ENCODE data around the gene BAX. TPM values are rescaled to one million over a fixed set of nuclear protein-coding genes. Genes with fewer than 3 reads are reported as not detected.
A peak's percentile ranks its signal among the peaks of the same experiment; 100 is the strongest.

The BAX gene
- total RNA-seq, 4 donors from 2014 or later = 71.0 to 138 (median 104) TPM

DNA sequence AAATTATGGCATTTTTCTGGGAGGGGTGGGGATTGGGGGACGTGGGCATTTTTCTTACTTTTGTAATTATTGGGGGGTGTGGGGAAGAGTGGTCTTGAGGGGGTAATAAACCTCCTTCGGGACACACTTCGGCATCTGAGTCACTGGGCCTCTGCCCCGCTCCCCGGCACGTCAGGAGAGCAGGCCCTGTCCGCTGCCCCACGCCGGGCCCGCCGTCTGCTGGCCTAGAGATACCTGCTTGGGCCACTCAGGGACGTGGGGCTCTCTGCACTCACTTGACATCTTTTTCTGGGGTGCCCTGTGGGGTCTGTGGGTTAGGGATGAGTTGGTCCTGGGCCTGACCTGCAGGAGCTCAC is 7.0 kb downstream of the BAX start:
- TF ChIP-seq POLR2A (IDR thresholded peaks at IDR 0.05) = no peak
- H3K9me3 ChIP-seq = no peaks in the 10 kb centered on the region
- DNase-seq = peak in 1 of 3 donors; percentile 54
- H3K4me3 ChIP-seq = peak overlapping the region in 1 of 4 donors; percentile 91
- H3K27ac ChIP-seq = peak overlapping the region; percentile 80 to 96 (median 96)
- no peaks in the 10 kb centered on the region for H3K27me3 ChIP-seq
- peaks cover 0 to 9% (median 0%) of the 10 kb centered on the region in 3 donors for H3K36me3 ChIP-seq
- peaks cover 0 to 47% (median 24%) of the 10 kb centered on the region in 4 donors for H3K4me1 ChIP-seq

DNA sequence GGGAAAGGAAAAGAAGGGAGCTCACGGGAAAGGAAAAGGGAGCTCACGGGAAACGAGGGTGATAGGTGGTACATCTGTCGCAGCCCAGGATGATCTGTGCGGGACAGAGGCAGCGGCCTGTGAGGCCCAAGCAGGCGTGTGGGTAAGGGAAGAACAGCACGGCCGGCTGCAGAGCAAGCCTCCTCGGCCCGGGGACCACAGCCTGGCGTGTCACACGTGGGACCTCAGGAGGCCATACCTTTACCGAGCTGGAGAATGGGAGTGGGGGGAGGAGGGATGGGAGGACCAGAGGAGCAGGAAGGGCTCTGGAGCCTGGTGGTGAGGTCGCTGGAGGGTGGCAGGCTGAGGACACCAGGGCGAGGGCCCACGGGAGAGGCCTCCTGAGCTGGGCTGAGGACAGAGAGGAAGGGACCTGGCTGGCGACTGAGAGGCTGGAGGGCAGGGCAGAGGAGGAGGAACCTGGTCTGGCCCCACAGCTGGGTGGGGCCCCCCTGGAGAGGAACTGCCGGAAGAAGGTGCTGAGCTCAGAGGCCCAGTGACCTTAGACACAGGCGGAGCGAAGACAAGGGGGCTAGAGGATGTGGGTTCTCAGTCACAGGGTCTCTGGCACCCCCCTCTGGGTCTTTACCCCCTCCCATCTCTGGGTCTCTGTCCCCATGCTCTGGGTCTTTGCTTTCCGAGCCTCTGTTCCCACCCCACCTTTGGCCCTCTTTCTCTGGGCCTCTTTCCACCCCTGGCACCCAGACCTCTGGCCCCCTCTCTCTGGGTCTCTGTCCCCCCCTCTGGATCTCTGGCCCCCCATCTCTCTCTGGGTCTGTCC is 7.6 kb downstream of the BAX start:
- H3K27ac ChIP-seq = peak overlapping the region; percentile 80 to 96 (median 96)
- peak overlapping the region in 3 of 4 donors; percentile 6 to 91 (median 72) for H3K4me3 ChIP-seq
- peaks cover 0 to 14% (median 0%) of the 10 kb centered on the region in 3 donors for H3K36me3 ChIP-seq
- peaks cover 0 to 52% (median 29%) of the 10 kb centered on the region in 4 donors for H3K4me1 ChIP-seq
- peak; percentile 81 to 93 (median 92) for DNase-seq
- no peaks in the 10 kb centered on the region for H3K9me3 ChIP-seq
- H3K27me3 ChIP-seq = no peaks in the 10 kb centered on the region
- TF ChIP-seq, protein P1, sequence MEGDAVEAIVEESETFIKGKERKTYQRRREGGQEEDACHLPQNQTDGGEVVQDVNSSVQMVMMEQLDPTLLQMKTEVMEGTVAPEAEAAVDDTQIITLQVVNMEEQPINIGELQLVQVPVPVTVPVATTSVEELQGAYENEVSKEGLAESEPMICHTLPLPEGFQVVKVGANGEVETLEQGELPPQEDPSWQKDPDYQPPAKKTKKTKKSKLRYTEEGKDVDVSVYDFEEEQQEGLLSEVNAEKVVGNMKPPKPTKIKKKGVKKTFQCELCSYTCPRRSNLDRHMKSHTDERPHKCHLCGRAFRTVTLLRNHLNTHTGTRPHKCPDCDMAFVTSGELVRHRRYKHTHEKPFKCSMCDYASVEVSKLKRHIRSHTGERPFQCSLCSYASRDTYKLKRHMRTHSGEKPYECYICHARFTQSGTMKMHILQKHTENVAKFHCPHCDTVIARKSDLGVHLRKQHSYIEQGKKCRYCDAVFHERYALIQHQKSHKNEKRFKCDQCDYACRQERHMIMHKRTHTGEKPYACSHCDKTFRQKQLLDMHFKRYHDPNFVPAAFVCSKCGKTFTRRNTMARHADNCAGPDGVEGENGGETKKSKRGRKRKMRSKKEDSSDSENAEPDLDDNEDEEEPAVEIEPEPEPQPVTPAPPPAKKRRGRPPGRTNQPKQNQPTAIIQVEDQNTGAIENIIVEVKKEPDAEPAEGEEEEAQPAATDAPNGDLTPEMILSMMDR (IDR thresholded peaks at IDR 0.05) = no peak
- TF ChIP-seq POLR2A (IDR thresholded peaks at IDR 0.05) = peak; percentile 90 to 98

DNA sequence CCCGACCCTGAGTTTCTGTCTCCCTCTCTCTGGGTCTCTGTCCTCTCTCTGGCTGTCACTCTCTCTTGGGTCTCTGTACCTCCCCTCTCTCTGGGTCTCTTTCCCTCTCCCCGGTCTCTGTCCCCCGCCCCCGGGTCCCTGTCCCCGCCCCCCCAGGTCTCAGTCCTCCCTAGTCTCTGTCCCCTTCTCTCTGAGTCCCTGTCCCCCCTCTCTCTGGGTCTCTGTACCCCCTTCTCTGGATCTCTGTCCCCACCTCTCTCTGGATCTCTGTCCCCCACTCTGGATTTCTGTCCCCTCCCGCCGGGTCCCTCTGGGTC is 8.1 kb downstream of the BAX start:
- Histone ChIP-seq H3K27ac (peak overlapping the region; percentile 80 to 96 (median 96)), H3K27me3 (no peaks in the 10 kb centered on the region), H3K36me3 (peaks cover 0 to 14% (median 0%) of the 10 kb centered on the region in 3 donors), H3K4me1 (peaks cover 0 to 52% (median 31%) of the 10 kb centered on the region in 4 donors), H3K9me3 (no peaks in the 10 kb centered on the region), H3K4me3 (peak overlapping the region in 2 of 4 donors; percentile 72 to 91)
- TF ChIP-seq, protein P1 (IDR thresholded peaks at IDR 0.05) = no peak
- TF ChIP-seq POLR2A (IDR thresholded peaks at IDR 0.05) = no peak
- DNase-seq = no peak

DNA sequence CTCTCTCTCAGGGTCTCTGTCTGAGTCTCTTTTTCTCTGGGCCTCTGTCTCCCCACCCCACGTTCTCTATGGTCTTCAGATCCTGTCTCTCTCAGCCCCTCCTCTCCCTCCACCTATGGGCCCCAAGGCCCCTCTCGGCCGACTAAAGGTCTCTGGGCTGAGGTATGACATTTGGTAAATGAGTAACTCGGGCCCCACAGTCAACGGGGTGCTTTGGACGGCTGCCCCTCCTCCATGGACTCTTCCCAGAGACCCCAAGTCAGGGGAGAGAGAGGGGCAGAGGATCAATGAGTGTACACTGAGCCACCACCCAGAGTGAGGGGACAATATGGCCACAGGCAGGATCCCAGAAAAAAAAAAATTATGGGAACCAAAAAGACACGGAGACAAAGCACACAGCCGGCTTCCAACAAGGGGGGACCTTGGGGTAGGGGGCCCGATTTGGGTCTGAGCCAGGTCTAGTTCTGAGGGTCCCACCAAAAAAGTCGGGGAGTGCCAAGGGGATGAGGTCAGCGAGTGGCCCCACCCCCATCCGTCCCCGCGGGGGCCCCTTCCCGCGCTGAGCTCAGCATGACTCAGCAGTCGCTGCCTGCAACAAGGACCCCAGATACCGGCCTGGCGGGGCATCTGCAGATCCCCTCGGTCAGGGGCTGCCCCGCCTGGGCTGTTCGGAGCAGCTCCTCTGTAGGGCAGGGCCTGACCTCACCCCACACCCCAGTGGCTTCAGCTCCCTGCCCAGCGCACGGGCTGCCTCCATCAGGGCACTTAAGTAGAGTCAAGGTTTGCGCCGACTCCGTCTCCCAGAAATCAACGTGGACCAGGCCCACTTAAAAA is 8.9 kb downstream of the BAX start:
- H3K4me1 ChIP-seq = peaks cover 0 to 52% (median 32%) of the 10 kb centered on the region in 4 donors
- TF ChIP-seq, protein P1 (IDR thresholded peaks at IDR 0.05) = no peak
- TF ChIP-seq POLR2A (IDR thresholded peaks at IDR 0.05) = peak; percentile 51 to 86
- peak overlapping the region; percentile 58 to 91 (median 74) for H3K4me3 ChIP-seq

DNA sequence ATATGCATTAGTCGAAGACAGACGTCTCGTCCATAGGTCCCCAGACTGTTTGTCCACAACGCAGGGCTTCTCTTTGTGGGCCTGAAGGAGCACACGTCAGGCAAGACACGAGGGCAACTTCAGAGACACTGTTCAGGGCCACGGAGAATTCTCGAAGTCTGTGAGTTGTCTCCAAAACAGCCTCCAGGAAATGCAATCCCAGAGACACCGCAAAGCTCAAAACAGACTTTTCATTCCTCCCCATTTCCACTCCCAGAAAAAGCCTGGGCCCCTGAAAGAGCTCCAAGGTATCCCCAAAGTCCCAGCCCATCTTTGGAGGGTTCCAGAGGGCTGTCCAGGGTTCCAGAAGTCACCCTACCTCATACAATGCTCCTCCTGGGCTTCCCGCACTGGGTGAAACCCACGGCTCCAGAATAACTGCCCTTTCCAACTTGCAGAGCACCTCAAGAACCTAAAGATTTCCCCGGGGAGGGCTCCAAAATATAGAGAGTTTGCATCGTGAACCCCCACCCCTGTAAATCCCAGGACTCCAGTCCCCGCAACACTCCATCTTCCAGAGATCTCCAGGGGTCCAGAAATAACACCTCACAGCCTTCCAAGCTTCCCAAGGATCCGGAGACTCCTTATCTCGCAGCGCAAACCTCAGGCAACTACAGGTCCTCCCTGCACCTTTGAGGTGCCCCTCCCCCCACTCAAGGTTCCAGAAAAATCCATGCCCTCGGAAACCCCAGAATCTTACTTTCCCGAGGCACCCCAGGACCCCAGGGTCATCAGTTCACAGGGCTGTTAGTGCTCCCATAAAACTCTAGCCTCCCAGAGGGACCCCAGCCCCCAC is 9.7 kb downstream of the BAX start:
- Histone ChIP-seq H3K4me1 (peaks cover 0 to 52% (median 32%) of the 10 kb centered on the region in 4 donors), H3K27me3 (no peaks in the 10 kb centered on the region), H3K36me3 (peaks cover 0 to 26% (median 0%) of the 10 kb centered on the region in 3 donors), H3K9me3 (no peaks in the 10 kb centered on the region), H3K4me3 (peak overlapping the region; percentile 58 to 91 (median 74)), H3K27ac (peak overlapping the region; percentile 80 to 96 (median 96))
- peak in 2 of 3 donors; percentile 56 to 63 for DNase-seq
- TF ChIP-seq POLR2A (IDR thresholded peaks at IDR 0.05) = no peak
- TF ChIP-seq, protein P1 (IDR thresholded peaks at IDR 0.05) = no peak

More for the DNA sequence above, 8.9 kb downstream of the BAX start:
- Histone ChIP-seq H3K27ac (peak overlapping the region; percentile 80 to 96 (median 96)), H3K36me3 (peaks cover 0 to 18% (median 0%) of the 10 kb centered on the region in 3 donors), H3K27me3 (no peaks in the 10 kb centered on the region), H3K9me3 (no peaks in the 10 kb centered on the region)
- DNase-seq = peak; percentile 84 to 92 (median 86)
